Middle frontal gyrus (tissue), 1 donor: ENCODE measurements around the gene ISY1.

Experiments
- DNase-seq: peaks from one replicate; pipeline ENCODE4 v3.0.0-alpha.2; 2015; ENCODE audit warnings: low spot score; ENCODE audit errors: extremely low spot score

Gene ISY1

GRCh38 chr3:129087138-129087702, 73.6 kb downstream of the ISY1 start:
- no peak for DNase-seq

GRCh38 chr3:129085818-129086217, 75.0 kb downstream of the ISY1 start:
- DNase-seq: no peak

GRCh38 chr3:129085165-129085715, 75.6 kb downstream of the ISY1 start:
- no peak for DNase-seq

- no peak for DNase-seq
Measured at GRCh38 chr3:129084501-129084900, 76.4 kb downstream of the ISY1 start.

- no peak for DNase-seq
Measured at GRCh38 chr3:129082026-129082425, 78.8 kb downstream of the ISY1 start.

GRCh38 chr3:129081503-129081902, 79.4 kb downstream of the ISY1 start:
- DNase-seq: no peak

- no peak for DNase-seq
Measured at GRCh38 chr3:129078510-129078909, 82.4 kb downstream of the ISY1 start.
